ENCODE data around the gene TOP1.

- TF ChIP-seq JUND (IDR thresholded peaks at IDR 0.05; ENCODE audit: borderline replicate concordance, low read depth, low read length) = no peak
- TF ChIP-seq JUND (tag; IDR thresholded peaks at IDR 0.05; ENCODE audit: borderline replicate concordance, low read depth, low read length) = no peak
- no peak for TF ChIP-seq RAD21 (CRISPR knock-in tag; conservative IDR thresholded peaks at IDR 0.05 in 1 of 2, IDR thresholded peaks at IDR 0.05 in 1 of 2)
Measured at GRCh38 chr20:41072915-41073314, 44.3 kb downstream of the TOP1 start.
